ENCODE measurements around the gene TPGS2.
"Not testable (repeated sequence)": the region's sequence is repeated elsewhere in the genome, so short reads cannot be mapped to it uniquely, and the experiment has no call there.

The TPGS2 gene

DNA sequence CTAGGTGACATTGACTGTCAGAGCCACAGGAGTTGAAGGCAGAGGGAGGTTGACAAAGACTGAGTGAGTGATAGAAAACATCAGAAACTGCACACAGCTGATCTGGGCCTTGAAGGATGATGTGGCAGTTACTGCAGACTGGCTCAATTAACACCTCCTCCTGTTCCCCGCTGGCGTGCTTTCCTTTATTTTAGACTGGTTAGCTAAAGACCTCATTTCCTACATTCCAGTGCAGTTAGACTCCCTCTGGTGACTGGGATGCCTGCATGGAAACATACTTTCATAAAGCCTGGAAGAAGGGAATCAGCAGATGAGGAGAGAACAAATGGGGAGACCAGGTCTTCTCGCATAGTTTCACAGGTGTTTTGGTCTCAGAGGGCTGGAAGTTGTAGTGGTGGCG, 7.1 kb downstream of the TPGS2 start:
- Histone ChIP-seq H3K27me3 (replicated peaks; ENCODE audit: control insufficient read depth, insufficient read depth, low read length) (no peaks in the 10 kb centered on the region), H3K4me3 (replicated peaks; ENCODE audit: low read depth, low read length) (no peak overlapping the region), H3K36me3 (ENCODE audit: control insufficient read depth, insufficient read depth, low read length) (peaks cover 3% of the 10 kb centered on the region)
- TF ChIP-seq CTCF (IDR thresholded peaks at IDR 0.05; ENCODE audit: insufficient read depth, low read length, poor library complexity, severe bottlenecking), result no peak
- no peak for DNase-seq (ENCODE audit: extremely low read depth, insufficient read length)

DNA sequence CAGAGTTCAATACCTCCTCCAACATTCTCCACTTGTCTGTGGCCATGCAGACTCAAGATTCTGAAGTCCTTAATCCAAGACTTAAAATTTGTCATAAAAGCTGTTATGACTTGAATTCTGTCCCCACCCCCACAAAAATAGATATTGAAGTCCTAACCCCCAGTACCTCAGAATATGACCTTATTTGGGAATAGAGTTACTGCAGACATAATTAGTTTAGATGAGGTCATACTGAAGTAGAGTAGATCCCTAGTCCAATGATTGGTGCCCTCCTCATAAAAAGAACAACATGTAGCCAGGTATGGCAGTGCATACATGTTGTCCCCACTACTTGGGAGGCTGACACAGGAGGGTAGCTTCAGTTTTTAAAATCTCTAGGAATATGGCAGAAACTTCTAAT, 9.2 kb downstream of the TPGS2 start:
- DNase-seq (ENCODE audit: extremely low read depth, insufficient read length), result no peak
- no peaks in the 10 kb centered on the region for H3K27me3 ChIP-seq (replicated peaks; ENCODE audit: control insufficient read depth, insufficient read depth, low read length)
- no peak overlapping the region for H3K4me3 ChIP-seq (replicated peaks; ENCODE audit: low read depth, low read length)
- TF ChIP-seq CTCF (IDR thresholded peaks at IDR 0.05; ENCODE audit: insufficient read depth, low read length, poor library complexity, severe bottlenecking), result no peak
- peaks cover 3% of the 10 kb centered on the region for H3K36me3 ChIP-seq (ENCODE audit: control insufficient read depth, insufficient read depth, low read length)

- Histone ChIP-seq H3K36me3 (ENCODE audit: control insufficient read depth, insufficient read depth, low read length) (peaks cover 3% of the 10 kb centered on the region), H3K4me3 (replicated peaks; ENCODE audit: low read depth, low read length) (no peak overlapping the region), H3K27me3 (replicated peaks; ENCODE audit: control insufficient read depth, insufficient read depth, low read length) (no peaks in the 10 kb centered on the region)
- no peak for TF ChIP-seq CTCF (IDR thresholded peaks at IDR 0.05; ENCODE audit: insufficient read depth, low read length, poor library complexity, severe bottlenecking)
- DNase-seq (ENCODE audit: extremely low read depth, insufficient read length), result no peak
Observed at GRCh38 chr18:36818652-36819051, 10.2 kb downstream of the TPGS2 start.

GRCh38 chr18:36817039-36817438, 11.8 kb downstream of the TPGS2 start:
- TF ChIP-seq CTCF (IDR thresholded peaks at IDR 0.05; ENCODE audit: insufficient read depth, low read length, poor library complexity, severe bottlenecking), result no peak
- Histone ChIP-seq H3K36me3 (ENCODE audit: control insufficient read depth, insufficient read depth, low read length) (peaks cover 5% of the 10 kb centered on the region), H3K4me3 (replicated peaks; ENCODE audit: low read depth, low read length) (no peak overlapping the region), H3K27me3 (replicated peaks; ENCODE audit: control insufficient read depth, insufficient read depth, low read length) (no peaks in the 10 kb centered on the region)
- DNase-seq (ENCODE audit: extremely low read depth, insufficient read length), result no peak

- DNase-seq (ENCODE audit: extremely low read depth, insufficient read length); H3K27me3 ChIP-seq (replicated peaks; ENCODE audit: control insufficient read depth, insufficient read depth, low read length); H3K4me3 ChIP-seq (replicated peaks; ENCODE audit: low read depth, low read length); H3K36me3 ChIP-seq (ENCODE audit: control insufficient read depth, insufficient read depth, low read length): not testable (repeated sequence)
Observed at GRCh38 chr18:36816096-36816495, 12.7 kb downstream of the TPGS2 start.

GRCh38 chr18:36814994-36815393, 13.8 kb downstream of the TPGS2 start:
- no peaks in the 10 kb centered on the region for H3K27me3 ChIP-seq (replicated peaks; ENCODE audit: control insufficient read depth, insufficient read depth, low read length)
- no peak overlapping the region for H3K4me3 ChIP-seq (replicated peaks; ENCODE audit: low read depth, low read length)
- H3K36me3 ChIP-seq (ENCODE audit: control insufficient read depth, insufficient read depth, low read length), result peaks cover 7% of the 10 kb centered on the region
- TF ChIP-seq CTCF (IDR thresholded peaks at IDR 0.05; ENCODE audit: insufficient read depth, low read length, poor library complexity, severe bottlenecking), result no peak
- no peak for DNase-seq (ENCODE audit: extremely low read depth, insufficient read length)
